ENCODE results near the gene CATSPERE. TPM values are rescaled to one million over a fixed set of nuclear protein-coding genes. Genes with fewer than 3 reads are reported as not detected.
"Not testable (repeated sequence)": the region's sequence is repeated elsewhere in the genome, so short reads cannot be mapped to it uniquely, and the experiment has no call there.

CATSPERE gene
- polyA plus RNA-seq, 1 experiment = 0.36 TPM

DNA sequence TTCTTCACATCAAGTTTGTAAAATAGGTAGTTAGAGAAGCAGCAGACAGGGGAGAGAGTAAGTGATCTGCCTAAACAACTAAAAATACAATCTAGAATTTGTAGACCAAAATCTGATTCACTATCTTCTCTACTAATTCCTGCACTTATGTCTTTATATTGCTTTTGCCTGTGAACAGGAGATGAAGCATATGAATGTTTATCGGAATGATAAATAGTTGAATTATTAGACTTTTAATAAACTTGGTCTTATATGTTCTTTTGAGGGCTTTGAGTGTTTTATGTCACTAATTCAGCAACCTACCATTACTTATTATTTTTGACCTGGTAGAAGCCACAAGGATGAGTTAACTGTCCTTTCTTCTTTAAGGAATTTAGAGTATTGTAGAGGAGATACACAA lies 194.1 kb downstream of the CATSPERE start:
- CTCF ChIA-PET = no interaction called here
- POLR2A ChIA-PET = no interaction called here
- peak overlapping the region; percentile 91; the same call in 1 of the 2 replicates for H3K4me3 ChIP-seq (ENCODE audit: low read depth, low read length)

DNA sequence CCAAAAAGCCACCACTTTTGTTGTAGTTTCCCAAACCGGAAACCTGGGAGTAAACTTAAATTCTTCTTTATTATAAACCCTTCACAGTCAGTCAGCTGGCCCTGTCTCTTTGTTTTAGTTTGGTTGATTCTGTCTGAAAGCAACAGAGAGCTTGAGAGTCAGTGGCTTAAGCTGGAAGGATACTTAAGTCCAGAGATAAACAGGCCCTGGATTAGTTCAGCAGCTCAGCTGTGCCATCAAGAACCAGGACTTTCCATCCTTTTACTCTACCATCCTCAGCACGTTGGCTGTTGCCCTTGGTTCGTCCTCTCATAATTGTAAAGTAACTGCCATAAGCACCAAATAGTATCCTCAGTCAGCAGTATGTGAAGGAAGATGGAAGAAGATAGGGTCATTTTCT lies 196.3 kb downstream of the CATSPERE start:
- no peaks in the 10 kb centered on the region for H3K27me3 ChIP-seq (ENCODE audit: control insufficient read depth, insufficient read depth, low read length)
- no peak overlapping the region for H3K27ac ChIP-seq (ENCODE audit: low read depth, low read length)
- no peaks in the 10 kb centered on the region; the same call in 1 of the 2 replicates for H3K9me3 ChIP-seq (ENCODE audit: control insufficient read depth, insufficient read depth, low read length)
- ChIA-PET POLR2A (no interaction called here), CTCF (no interaction called here)
- no peak for DNase-seq (ENCODE audit: low read depth, low spot score)
- no peak overlapping the region for H3K4me3 ChIP-seq (ENCODE audit: low read depth, low read length)
- TF ChIP-seq, protein P1, sequence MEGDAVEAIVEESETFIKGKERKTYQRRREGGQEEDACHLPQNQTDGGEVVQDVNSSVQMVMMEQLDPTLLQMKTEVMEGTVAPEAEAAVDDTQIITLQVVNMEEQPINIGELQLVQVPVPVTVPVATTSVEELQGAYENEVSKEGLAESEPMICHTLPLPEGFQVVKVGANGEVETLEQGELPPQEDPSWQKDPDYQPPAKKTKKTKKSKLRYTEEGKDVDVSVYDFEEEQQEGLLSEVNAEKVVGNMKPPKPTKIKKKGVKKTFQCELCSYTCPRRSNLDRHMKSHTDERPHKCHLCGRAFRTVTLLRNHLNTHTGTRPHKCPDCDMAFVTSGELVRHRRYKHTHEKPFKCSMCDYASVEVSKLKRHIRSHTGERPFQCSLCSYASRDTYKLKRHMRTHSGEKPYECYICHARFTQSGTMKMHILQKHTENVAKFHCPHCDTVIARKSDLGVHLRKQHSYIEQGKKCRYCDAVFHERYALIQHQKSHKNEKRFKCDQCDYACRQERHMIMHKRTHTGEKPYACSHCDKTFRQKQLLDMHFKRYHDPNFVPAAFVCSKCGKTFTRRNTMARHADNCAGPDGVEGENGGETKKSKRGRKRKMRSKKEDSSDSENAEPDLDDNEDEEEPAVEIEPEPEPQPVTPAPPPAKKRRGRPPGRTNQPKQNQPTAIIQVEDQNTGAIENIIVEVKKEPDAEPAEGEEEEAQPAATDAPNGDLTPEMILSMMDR (IDR thresholded peaks at IDR 0.05; ENCODE audit: low read depth, low read length) = no peak

More for the DNA sequence above, 194.1 kb downstream of the CATSPERE start:
- TF ChIP-seq, protein P1 (IDR thresholded peaks at IDR 0.05; ENCODE audit: low read depth, low read length) = no peak
- Histone ChIP-seq H3K27me3 (ENCODE audit: control insufficient read depth, insufficient read depth, low read length) (no peaks in the 10 kb centered on the region), H3K27ac (ENCODE audit: low read depth, low read length) (no peak overlapping the region), H3K9me3 (ENCODE audit: control insufficient read depth, insufficient read depth, low read length) (no peaks in the 10 kb centered on the region; the same call in 1 of the 2 replicates)
- no peak for DNase-seq (ENCODE audit: low read depth, low spot score)

DNA sequence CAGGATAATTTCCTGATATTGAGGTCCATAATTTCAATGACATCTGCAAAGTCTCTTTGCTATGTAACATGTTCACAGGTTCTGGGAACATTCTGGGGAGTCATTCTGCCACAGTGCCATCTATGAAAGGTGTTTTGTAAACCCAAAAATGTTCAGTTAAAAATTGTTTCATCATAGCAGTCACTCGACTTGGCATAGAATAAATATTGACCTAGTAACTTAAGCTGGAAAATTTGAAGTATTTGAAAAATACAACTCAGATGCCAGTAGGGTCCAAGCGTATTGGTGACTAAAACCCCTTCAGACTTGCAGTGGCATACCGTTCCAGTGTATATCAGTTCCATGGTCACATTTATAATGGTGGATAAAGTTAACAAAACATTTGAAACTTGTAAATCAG lies 198.6 kb downstream of the CATSPERE start:
- POLR2A ChIA-PET = interaction anchor here (0.8 kb wide), 1 partner anchor 1110 kb away, joined by 8 read pairs; no protein-coding TSS in a partner anchor
- H3K27me3 ChIP-seq (ENCODE audit: control insufficient read depth, insufficient read depth, low read length) = no peaks in the 10 kb centered on the region
- H3K9me3 ChIP-seq (ENCODE audit: control insufficient read depth, insufficient read depth, low read length) = no peaks in the 10 kb centered on the region
- H3K27ac ChIP-seq (ENCODE audit: low read depth, low read length) = no peak overlapping the region
- TF ChIP-seq, protein P1 (IDR thresholded peaks at IDR 0.05; ENCODE audit: low read depth, low read length) = no peak
- no peak overlapping the region for H3K4me3 ChIP-seq (ENCODE audit: low read depth, low read length)
- CTCF ChIA-PET = no interaction called here
- DNase-seq (ENCODE audit: low read depth, low spot score) = no peak

DNA sequence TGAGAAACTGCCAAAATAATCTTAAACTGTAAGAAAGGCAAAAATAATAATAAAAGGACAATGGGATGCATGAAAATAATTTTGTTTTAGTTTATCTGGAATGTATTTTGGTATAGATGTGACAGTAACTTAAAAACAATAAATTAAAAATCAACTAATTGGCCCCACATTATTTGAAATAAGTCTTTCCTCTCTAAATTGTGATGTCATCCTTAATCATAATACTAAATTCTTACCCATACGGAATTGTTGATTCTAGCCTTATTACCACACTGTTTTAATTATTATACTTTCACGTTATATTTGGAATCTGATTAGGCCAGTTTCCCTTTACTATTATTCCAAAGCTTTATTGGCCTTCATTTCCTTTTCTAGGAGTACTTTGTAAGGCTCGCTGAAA lies 199.5 kb downstream of the CATSPERE start:
- POLR2A ChIA-PET = no interaction called here
- Histone ChIP-seq H3K27me3 (ENCODE audit: control insufficient read depth, insufficient read depth, low read length) (no peaks in the 10 kb centered on the region), H3K9me3 (ENCODE audit: control insufficient read depth, insufficient read depth, low read length) (no peaks in the 10 kb centered on the region), H3K27ac (ENCODE audit: low read depth, low read length) (no peak overlapping the region), H3K4me3 (ENCODE audit: low read depth, low read length) (no peak overlapping the region)
- no peak for DNase-seq (ENCODE audit: low read depth, low spot score)
- CTCF ChIA-PET = no interaction called here
- TF ChIP-seq, protein P1 (IDR thresholded peaks at IDR 0.05; ENCODE audit: low read depth, low read length) = no peak

DNA sequence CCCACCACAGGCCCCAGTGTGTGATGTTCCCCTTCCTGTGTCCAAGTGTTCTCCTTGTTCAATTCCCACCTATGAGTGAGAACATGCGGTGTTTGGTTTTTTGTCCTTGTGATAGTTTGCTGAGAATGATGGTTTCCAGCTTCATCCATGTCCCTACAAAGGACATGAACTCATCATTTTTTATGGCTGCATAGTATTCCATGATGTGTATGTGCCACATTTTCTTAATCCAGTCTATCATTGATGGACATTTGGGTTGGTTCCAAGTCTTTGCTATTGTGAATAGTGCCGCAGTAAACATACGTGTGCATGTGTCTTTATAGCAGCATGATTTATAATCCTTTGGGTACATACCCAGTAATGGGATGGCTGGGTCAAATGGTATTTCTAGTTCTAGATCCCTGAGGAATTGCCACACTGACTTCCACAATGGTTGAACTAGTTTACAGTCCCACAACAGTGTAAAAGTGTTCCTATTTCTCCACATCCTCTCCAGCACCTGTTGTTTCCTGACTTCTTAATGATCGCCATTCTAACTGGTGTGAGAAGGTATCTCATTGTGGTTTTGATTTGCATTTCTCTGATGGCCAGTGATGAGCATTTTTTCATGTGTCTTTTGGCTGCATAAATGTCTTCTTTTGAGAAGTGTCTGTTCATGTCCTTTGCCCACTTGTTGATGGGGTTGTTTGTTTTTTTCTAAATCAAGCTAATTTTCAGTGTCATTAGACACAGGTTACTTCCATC lies 200.7 kb downstream of the CATSPERE start:
- H3K4me3 ChIP-seq (ENCODE audit: low read depth, low read length); H3K27me3 ChIP-seq (ENCODE audit: control insufficient read depth, insufficient read depth, low read length); CTCF ChIA-PET; H3K9me3 ChIP-seq (ENCODE audit: control insufficient read depth, insufficient read depth, low read length); DNase-seq (ENCODE audit: low read depth, low spot score); H3K27ac ChIP-seq (ENCODE audit: low read depth, low read length); POLR2A ChIA-PET: not testable (repeated sequence)
